HepG2 (cell line): ENCODE measurements around the gene CDT1. TPM values are rescaled to one million over a fixed set of nuclear protein-coding genes. Genes with fewer than 3 reads are reported as not detected.

Experiments used
- AGO1 ChIP-seq: fragments of 200-400 bp; formaldehyde crosslinking; IDR thresholded peaks from 2 replicates; pipeline ENCODE4 v1.6.1; 2017; ENCODE audit warnings: mild to moderate bottlenecking, low read depth, low read length, moderate library complexity; ENCODE audit not compliant: poor library complexity, severe bottlenecking
- BHLHE40 ChIP-seq: IDR thresholded peaks from 2 replicates; pipeline ENCODE4 v1.6.1; 2011; ENCODE audit warnings: low read length, improper control_type of control experiment
- DBP ChIP-seq: sonication (generic); formaldehyde crosslinking; IDR thresholded peaks from 2 replicates; pipeline ENCODE4 v1.4.0; 2020; ENCODE audit warnings: missing genetic modification reagents; ENCODE audit errors: not compliant biosample characterization
- E2F2 ChIP-seq: sonication (generic); formaldehyde crosslinking; IDR thresholded peaks from 2 replicates; pipeline ENCODE4 v1.4.0; 2020; ENCODE audit warnings: missing genetic modification reagents, borderline replicate concordance
- ERF ChIP-seq: IDR thresholded peaks from 2 replicates; pipeline ENCODE4 v1.6.1; 2018; ENCODE audit warnings: missing biosample characterization, missing genetic modification reagents
- KAT2B ChIP-seq: fragments of 150-350 bp; IDR thresholded peaks from 2 replicates; pipeline ENCODE4 v1.6.1; 2014; ENCODE audit warnings: low read depth, low read length, borderline replicate concordance
- KDM3A ChIP-seq: IDR thresholded peaks from 2 replicates; pipeline ENCODE4 v1.6.1; 2018; ENCODE audit warnings: low read depth, missing compliant biosample characterization
- LCORL ChIP-seq, 2 experiments: fragments of 450-650 bp in 1 of 2; sonication (generic) in 1 of 2; formaldehyde crosslinking in 1 of 2; IDR thresholded peaks; 2 replicates each; pipeline versions ENCODE4 v1.5.0 to v1.6.1; 2017 to 2020; ENCODE audit warnings: antibody characterized with exemption in 1 of 2, missing genetic modification reagents in 1 of 2
- MAX ChIP-seq: IDR thresholded peaks from 2 replicates; pipeline ENCODE4 v1.6.1; 2012; ENCODE audit warnings: inconsistent platforms
- MIER2 ChIP-seq: IDR thresholded peaks from 2 replicates; pipeline ENCODE4 v1.6.1; 2016; ENCODE audit warnings: missing biosample characterization, missing genetic modification reagents
- NFYB ChIP-seq: sonication (generic); formaldehyde crosslinking; IDR thresholded peaks from 2 replicates; pipeline ENCODE4 v1.4.0; 2020; ENCODE audit warnings: missing genetic modification reagents
- NR2F1 ChIP-seq, 2 experiments: fragments of 450-650 bp in 1 of 2; formaldehyde crosslinking in 1 of 2; IDR thresholded peaks; 2 replicates each; pipeline versions ENCODE4 v1.5.0 to v1.6.1; 2016 to 2020; ENCODE audit warnings: mild to moderate bottlenecking in 1 of 2, missing compliant biosample characterization in 1 of 2, missing genetic modification reagents in 1 of 2, moderate library complexity in 1 of 2
- NR2F2 ChIP-seq: IDR thresholded peaks from 2 replicates; pipeline ENCODE4 v1.6.1; 2012; ENCODE audit warnings: low read depth, inconsistent platforms, borderline replicate concordance
- RAD21 ChIP-seq: fragments of 450-650 bp; formaldehyde crosslinking; IDR thresholded peaks from 2 replicates; pipeline ENCODE4 v1.5.0; 2020; ENCODE audit warnings: mild to moderate bottlenecking
- TSC22D2 ChIP-seq: sonication (generic); formaldehyde crosslinking; IDR thresholded peaks from 2 replicates; pipeline ENCODE4 v1.5.1; 2020; ENCODE audit warnings: missing genetic modification reagents, mild to moderate bottlenecking, borderline replicate concordance
- ZBTB3 ChIP-seq: sonication (generic); formaldehyde crosslinking; IDR thresholded peaks from 2 replicates; pipeline ENCODE4 v1.4.0; 2020; ENCODE audit warnings: low read depth, mild to moderate bottlenecking, moderate library complexity, missing genetic modification reagents, borderline replicate concordance
- ZC3H13 ChIP-seq: sonication (generic); formaldehyde crosslinking; IDR thresholded peaks from 2 replicates; pipeline ENCODE4 v1.8.1; 2023; ENCODE audit warnings: mild to moderate bottlenecking, missing genetic modification reagents, moderate library complexity
- ZGPAT ChIP-seq: IDR thresholded peaks from 2 replicates; pipeline ENCODE4 v1.6.1; 2016; ENCODE audit warnings: mild to moderate bottlenecking
- ZNF12 ChIP-seq: sonication (generic); formaldehyde crosslinking; IDR thresholded peaks from 2 replicates; pipeline ENCODE4 v1.5.0; 2020; ENCODE audit warnings: missing genetic modification reagents
- ZNF136 ChIP-seq: sonication (generic); formaldehyde crosslinking; IDR thresholded peaks from 2 replicates; pipeline ENCODE4 v1.8.1; 2022; ENCODE audit warnings: low read depth, mild to moderate bottlenecking, moderate library complexity, missing genetic modification reagents
- ZNF589 ChIP-seq: sonication (generic); formaldehyde crosslinking; conservative IDR thresholded peaks from 2 replicates; pipeline ENCODE4 v1.8.0; 2022; ENCODE audit warnings: mild to moderate bottlenecking, moderate library complexity, missing genetic modification reagents
- ZNF629 ChIP-seq: sonication (generic); formaldehyde crosslinking; conservative IDR thresholded peaks from 2 replicates; pipeline ENCODE4 v1.5.0; 2020; ENCODE audit warnings: missing genetic modification reagents
- ZNF678 ChIP-seq: sonication (generic); formaldehyde crosslinking; IDR thresholded peaks from 2 replicates; pipeline ENCODE4 v1.4.0; 2020; ENCODE audit warnings: mild to moderate bottlenecking, missing genetic modification reagents
- ZNF788 ChIP-seq: sonication (generic); formaldehyde crosslinking; IDR thresholded peaks from 2 replicates; pipeline ENCODE4 v1.5.0; 2020; ENCODE audit warnings: mild to moderate bottlenecking, missing genetic modification reagents, borderline replicate concordance
- polyA plus RNA-seq, 8 experiments: library from polyadenylated mRNA; depleted of rRNA in 3 of 8; stranded (reverse) in 7 of 8; unstranded in 1 of 8; fragments of >200 nt; fragmentation: Illumina TruSeq in 4 of 8; extraction: Trizol in 4 of 8; gene quantifications; 2 replicates each; pipeline versions ENCODE4 v1.2.1 to v1.2.3, GENCODE V29; 2011 to 2016; ENCODE audit warnings: low read depth in 4 of 8, missing spikeins in 1 of 8, mixed read lengths in 1 of 8; ENCODE audit not compliant: insufficient read depth in 1 of 8
- total RNA-seq, 5 experiments: library from RNA; depleted of rRNA; stranded (reverse); fragments of >200 nt; fragmentation: Illumina TruSeq; extraction: Trizol; gene quantifications; 2 replicates each; pipeline ENCODE4 v1.2.3, GENCODE V29; 2016; ENCODE audit warnings: low read depth in 1 of 5

The CDT1 gene
- total and polyA plus RNA-seq, 2 of the 13 experiments (the other 11 are each of a cell fraction or from before 2014, with no cell fraction given): 23.1 to 23.8 TPM

DNA sequence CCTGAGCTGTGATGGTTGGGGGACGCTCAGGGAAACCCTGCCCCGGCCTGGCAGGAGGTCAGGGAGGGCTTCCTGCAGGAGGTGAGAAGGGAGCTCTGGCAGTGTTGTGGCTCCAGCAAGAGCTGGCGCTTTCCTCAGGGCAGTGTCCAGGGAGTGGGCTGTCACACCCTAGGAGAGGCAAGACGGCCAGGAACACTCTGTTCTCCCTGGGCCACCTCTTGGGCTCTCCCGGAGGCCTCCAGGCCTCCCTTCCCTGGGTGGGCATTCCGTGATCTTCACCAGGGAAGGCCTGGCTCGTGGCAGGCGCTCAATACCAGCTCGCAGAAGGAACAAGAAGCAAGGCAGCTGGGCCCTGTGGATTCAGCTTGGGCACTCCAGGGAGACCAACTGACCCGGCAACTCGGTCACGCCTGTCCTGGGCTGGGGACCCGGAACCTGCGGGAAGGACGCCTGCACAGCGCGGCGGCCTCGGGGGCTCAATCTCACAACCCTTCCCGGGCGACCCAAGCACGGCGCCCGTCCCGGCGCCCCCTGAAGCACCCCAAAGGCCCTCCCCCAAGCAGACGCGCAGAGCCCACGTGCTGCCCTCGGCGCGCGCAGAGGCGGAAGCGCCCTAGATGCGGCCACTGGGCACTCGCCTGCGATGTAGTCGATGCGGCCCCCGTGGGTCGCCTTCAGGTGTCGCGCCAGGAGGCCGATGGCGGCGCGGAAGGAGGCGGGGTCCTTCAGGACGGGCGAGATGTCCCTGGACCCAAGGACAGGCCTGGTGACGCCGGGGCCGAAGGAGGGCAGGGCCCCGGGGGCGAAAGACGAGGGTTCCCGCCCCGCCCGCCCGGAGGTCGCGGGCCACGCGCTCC is 7.6 kb downstream of the CDT1 start (continued):
- TF ChIP-seq ZGPAT (CRISPR knock-in tag) (no peak; the same call in 1 of the 2 replicates), TSC22D2 (CRISPR knock-in tag) (peak; percentile 73; the same call in 1 of the 2 replicates), LCORL (IDR thresholded peaks at IDR 0.05) (no peak), LCORL (CRISPR knock-in tag; IDR thresholded peaks at IDR 0.05) (no peak), ZNF589 (0 out of 2 replicates have a peak, but pooled peaks have one; percentile 6), ZNF788 (CRISPR knock-in tag) (no peak), ZC3H13 (CRISPR knock-in tag) (peak; percentile 51; the same call in 1 of the 2 replicates), E2F2 (no peak), AGO1 (peak; percentile 8), ZNF629 (CRISPR knock-in tag) (peak; percentile 44; the same call in 1 of the 2 replicates), RAD21 (no peak), ZNF12 (0 out of 2 replicates have a peak, but pooled peaks have one; percentile 49), ZNF678 (no peak; the same call in 1 of the 2 replicates), DBP (CRISPR knock-in tag) (no peak), NFYB (no peak), ERF (no peak; the same call in 1 of the 2 replicates), KAT2B (no peak), NR2F2 (peak; percentile 25; the same call in 1 of the 2 replicates), MIER2 (CRISPR knock-in tag) (0 out of 2 replicates have a peak, but pooled peaks have one; percentile 14), ZNF136 (no peak; the same call in 1 of the 2 replicates), NR2F1 (CRISPR knock-in tag; IDR thresholded peaks at IDR 0.05) (no peak), KDM3A (CRISPR knock-in tag) (peak; percentile 47; the same call in 1 of the 2 replicates), BHLHE40 (no peak; the same call in 1 of the 2 replicates), MAX (peak; percentile 92; the same call in 1 of the 2 replicates), ZBTB3 (no peak)
